Astrocyte (in vitro differentiated cells and primary cell): ENCODE results near the gene UPF2. TPM values are rescaled to one million over a fixed set of nuclear protein-coding genes. Genes with fewer than 3 reads are reported as not detected.
"Not testable (repeated sequence)": the region's sequence is repeated elsewhere in the genome, so short reads cannot be mapped to it uniquely, and the experiment has no call there.

Source experiments
- DNase-seq: peaks from one replicate; pipeline ENCODE4 v3.0.0-alpha.2; 2010; ENCODE audit warnings: low read depth
- FAIRE-seq: peaks from 2 replicates; lab custom pipeline; 2011; peaks lifted over from hg19 to GRCh38; lab: Jason Lieb, UNC
- H2AFZ ChIP-seq: 2 replicates; pipeline ENCODE4 v1.6.0; 2012; ENCODE audit warnings: low read depth, low read length, inconsistent platforms
- H3K27ac ChIP-seq: 2 replicates; pipeline ENCODE4 v1.5.1; 2011; ENCODE audit warnings: low read depth, low read length, inconsistent platforms
- H3K27me3 ChIP-seq: 2 replicates; pipeline ENCODE4 v1.6.0; 2011; ENCODE audit warnings: low read length, inconsistent platforms; ENCODE audit not compliant: insufficient read depth
- H3K36me3 ChIP-seq: 2 replicates; pipeline ENCODE4 v1.5.1; 2011; ENCODE audit warnings: low read length, inconsistent platforms; ENCODE audit not compliant: insufficient read depth
- H3K4me1 ChIP-seq: 2 replicates; pipeline ENCODE4 v1.5.1; 2011; ENCODE audit warnings: low read length, inconsistent platforms; ENCODE audit not compliant: insufficient read depth
- H3K4me2 ChIP-seq: 2 replicates; pipeline ENCODE4 v1.6.0; 2012; ENCODE audit warnings: low read length, inconsistent platforms
- H3K4me3 ChIP-seq: 2 replicates; pipeline ENCODE4 v1.5.1; 2011; ENCODE audit warnings: low read depth, mild to moderate bottlenecking, low read length, inconsistent platforms; ENCODE audit not compliant: insufficient read depth
- H3K79me2 ChIP-seq: 2 replicates; pipeline ENCODE4 v1.6.0; 2012; ENCODE audit warnings: mild to moderate bottlenecking, low read length, inconsistent platforms; ENCODE audit not compliant: insufficient read depth
- H3K9ac ChIP-seq: 2 replicates; pipeline ENCODE4 v1.6.0; 2012; ENCODE audit warnings: mild to moderate bottlenecking, low read length, inconsistent platforms
- H3K9me3 ChIP-seq: 2 replicates; pipeline ENCODE4 v1.5.1; 2012; ENCODE audit warnings: low read depth, mild to moderate bottlenecking, low read length, inconsistent platforms; ENCODE audit not compliant: insufficient read depth
- H4K20me1 ChIP-seq: 2 replicates; pipeline ENCODE4 v1.6.0; 2012; ENCODE audit warnings: low read length, inconsistent platforms; ENCODE audit not compliant: insufficient read depth
- H3K27ac Mint-ChIP-seq: one replicate; pipeline ENCODE4 v1.8.0; 2021; ENCODE audit warnings: mild to moderate bottlenecking, mixed read lengths; ENCODE audit not compliant: unreplicated experiment
- H3K27me3 Mint-ChIP-seq: one replicate; pipeline ENCODE4 v1.8.0; 2021; ENCODE audit warnings: low read depth, mixed read lengths; ENCODE audit not compliant: unreplicated experiment
- H3K36me3 Mint-ChIP-seq: one replicate; pipeline ENCODE4 v1.8.0; 2021; ENCODE audit warnings: low read depth, mixed read lengths; ENCODE audit not compliant: unreplicated experiment
- H3K4me1 Mint-ChIP-seq: one replicate; pipeline ENCODE4 v1.8.0; 2021; ENCODE audit warnings: low read depth, mixed read lengths; ENCODE audit not compliant: unreplicated experiment
- H3K4me3 Mint-ChIP-seq: one replicate; pipeline ENCODE4 v1.8.0; 2021; ENCODE audit warnings: mild to moderate bottlenecking, moderate library complexity, mixed read lengths; ENCODE audit not compliant: unreplicated experiment
- H3K9me3 Mint-ChIP-seq: one replicate; pipeline ENCODE4 v1.8.0; 2021; ENCODE audit warnings: mild to moderate bottlenecking, mixed read lengths; ENCODE audit not compliant: unreplicated experiment
- CTCF ChIP-seq: IDR thresholded peaks from 2 replicates; pipeline ENCODE4 v1.5.1; 2011; ENCODE audit warnings: low read depth, mild to moderate bottlenecking, inconsistent platforms, low read length, moderate library complexity; ENCODE audit not compliant: insufficient read depth
- EZH2 ChIP-seq: IDR thresholded peaks from 2 replicates; pipeline ENCODE4 v1.6.1; 2012; ENCODE audit warnings: mild to moderate bottlenecking, low read length, inconsistent platforms; ENCODE audit not compliant: insufficient read depth
- total RNA-seq: library from RNA; stranded (reverse); gene quantifications from 2 replicates; pipeline ENCODE4 v1.2.1, GENCODE V29; 2021

Gene UPF2
- total RNA-seq, 1 donor from 2014 or later: 23.2 TPM

GRCh38 chr10:11986593-11987216 is 55.9 kb downstream of the UPF2 start:
- no peak overlapping the region for H3K4me3 ChIP-seq
- H3K27me3 Mint-ChIP-seq: no peaks in the 10 kb centered on the region
- no peak overlapping the region for H3K9ac ChIP-seq
- H3K27me3 ChIP-seq: no peaks in the 10 kb centered on the region
- peaks cover 3% of the 10 kb centered on the region for H3K36me3 ChIP-seq
- H3K36me3 Mint-ChIP-seq: peaks cover 6% of the 10 kb centered on the region
- no peaks in the 10 kb centered on the region for H3K9me3 Mint-ChIP-seq
- TF ChIP-seq EZH2 (no peak), CTCF (peak; percentile 90)
- peak overlapping the region; percentile 60 for H3K27ac Mint-ChIP-seq
- H3K4me2 ChIP-seq: no peak overlapping the region
- no peaks in the 10 kb centered on the region for H3K9me3 ChIP-seq
- H3K4me1 Mint-ChIP-seq: no peaks in the 10 kb centered on the region
- no peak overlapping the region for H3K4me3 Mint-ChIP-seq
- DNase-seq (peak; percentile 61), FAIRE-seq (peak; percentile 98)
- H2AFZ ChIP-seq: no peak overlapping the region
- H3K27ac ChIP-seq: no peak overlapping the region
- no peaks in the 10 kb centered on the region for H4K20me1 ChIP-seq
- H3K4me1 ChIP-seq: no peaks in the 10 kb centered on the region
- H3K79me2 ChIP-seq: no peaks in the 10 kb centered on the region

GRCh38 chr10:11982253-11982652 is 60.4 kb downstream of the UPF2 start:
- Histone ChIP-seq H3K4me3 (no peak overlapping the region), H3K4me1 (no peaks in the 10 kb centered on the region), H3K9me3 (no peaks in the 10 kb centered on the region), H3K79me2 (no peaks in the 10 kb centered on the region), H3K36me3 (peaks cover 10% of the 10 kb centered on the region), H4K20me1 (no peaks in the 10 kb centered on the region), H2AFZ (no peak overlapping the region), H3K9ac (no peak overlapping the region), H3K27ac (no peak overlapping the region), H3K27me3 (no peaks in the 10 kb centered on the region), H3K4me2 (no peak overlapping the region)
- no peaks in the 10 kb centered on the region for H3K27me3 Mint-ChIP-seq
- no peak overlapping the region for H3K4me3 Mint-ChIP-seq
- H3K27ac Mint-ChIP-seq: no peak overlapping the region
- H3K9me3 Mint-ChIP-seq: no peaks in the 10 kb centered on the region
- no peak for TF ChIP-seq EZH2
- H3K4me1 Mint-ChIP-seq: no peaks in the 10 kb centered on the region
- DNase-seq (no peak), FAIRE-seq (no peak)
- peaks cover 7% of the 10 kb centered on the region for H3K36me3 Mint-ChIP-seq

GRCh38 chr10:11975795-11976194 is 66.8 kb downstream of the UPF2 start:
- no peaks in the 10 kb centered on the region for H3K27me3 Mint-ChIP-seq
- H3K4me1 ChIP-seq: no peaks in the 10 kb centered on the region
- H3K36me3 Mint-ChIP-seq: peaks cover 22% of the 10 kb centered on the region
- H3K4me2 ChIP-seq: no peak overlapping the region
- no peaks in the 10 kb centered on the region for H4K20me1 ChIP-seq
- no peak overlapping the region for H3K27ac Mint-ChIP-seq
- H3K4me3 ChIP-seq: no peak overlapping the region
- FAIRE-seq (no peak), DNase-seq (no peak)
- no peak overlapping the region for H3K4me3 Mint-ChIP-seq
- H3K36me3 ChIP-seq: peaks cover 10% of the 10 kb centered on the region
- H2AFZ ChIP-seq: no peak overlapping the region
- no peaks in the 10 kb centered on the region for H3K9me3 Mint-ChIP-seq
- TF ChIP-seq EZH2: no peak
- TF ChIP-seq CTCF: no peak
- no peaks in the 10 kb centered on the region for H3K27me3 ChIP-seq
- H3K27ac ChIP-seq: no peak overlapping the region
- no peaks in the 10 kb centered on the region for H3K79me2 ChIP-seq
- H3K4me1 Mint-ChIP-seq: no peaks in the 10 kb centered on the region
- H3K9ac ChIP-seq: no peak overlapping the region
- H3K9me3 ChIP-seq: no peaks in the 10 kb centered on the region

GRCh38 chr10:11972523-11972922 is 70.1 kb downstream of the UPF2 start:
- H3K9me3 ChIP-seq, FAIRE-seq, H2AFZ ChIP-seq, H3K9me3 Mint-ChIP-seq, H3K4me3 ChIP-seq, H3K27ac Mint-ChIP-seq, H3K4me1 Mint-ChIP-seq, H3K79me2 ChIP-seq, H3K27me3 Mint-ChIP-seq, H3K9ac ChIP-seq, H3K4me2 ChIP-seq, H4K20me1 ChIP-seq, H3K27ac ChIP-seq, DNase-seq, H3K27me3 ChIP-seq, H3K4me3 Mint-ChIP-seq, H3K36me3 ChIP-seq, H3K4me1 ChIP-seq: not testable (repeated sequence)
- H3K36me3 Mint-ChIP-seq: peaks cover 18% of the 10 kb centered on the region
